Natural killer cell (primary cell): Measurements from ENCODE around the gene WNT1. TPM values are rescaled to one million over a fixed set of nuclear protein-coding genes. Genes with fewer than 3 reads are reported as not detected.

Experiments used
- ATAC-seq, 3 donors: fragments of 150-1000 bp in 2 of 3; fragments of 200-7000 bp in 1 of 3; cut with Tn5 transposase; 1 replicate in 1 of 3; 2 replicates in 2 of 3; pipeline ENCODE4 v1.10.0; 2021; ENCODE audit warnings: mild to moderate bottlenecking in 2 of 3, moderate library complexity in 2 of 3
- DNase-seq, 2 donors: peaks; one replicate each; pipeline versions ENCODE4 v3.0.0 to v3.0.0-alpha.2; 2013 to 2021; ENCODE audit warnings: mixed read lengths in 1 of 2
- H3K27ac ChIP-seq: one replicate; pipeline ENCODE4 v1.5.1; 2013; ENCODE audit warnings: mild to moderate bottlenecking, low read length
- H3K27me3 ChIP-seq: one replicate; pipeline ENCODE4 v1.6.1; 2013; ENCODE audit warnings: low read length; ENCODE audit not compliant: control insufficient read depth, insufficient read depth
- H3K36me3 ChIP-seq: one replicate; pipeline ENCODE4 v1.6.1; 2013; ENCODE audit warnings: low read length; ENCODE audit not compliant: control insufficient read depth, insufficient read depth
- H3K4me1 ChIP-seq: one replicate; pipeline ENCODE4 v1.6.1; 2013; ENCODE audit warnings: low read length; ENCODE audit not compliant: control insufficient read depth, insufficient read depth
- H3K4me3 ChIP-seq: one replicate; pipeline ENCODE4 v1.5.1; 2013; ENCODE audit warnings: low read length
- H3K9me3 ChIP-seq: one replicate; pipeline ENCODE4 v1.6.1; 2013; ENCODE audit warnings: low read length; ENCODE audit not compliant: control insufficient read depth, insufficient read depth
- H3K27ac Mint-ChIP-seq, 2 donors: one replicate each; pipeline ENCODE4 v1.8.0; 2022; ENCODE audit warnings: mild to moderate bottlenecking in 2 of 2, mixed read lengths in 2 of 2, moderate library complexity in 1 of 2
- H3K27me3 Mint-ChIP-seq, 2 donors: one replicate each; pipeline ENCODE4 v1.8.0; 2022; ENCODE audit warnings: low read depth in 2 of 2, mixed read lengths in 2 of 2
- H3K36me3 Mint-ChIP-seq: one replicate; pipeline ENCODE4 v1.8.0; 2022; ENCODE audit warnings: mixed read lengths
- H3K4me1 Mint-ChIP-seq, 2 donors: one replicate each; pipeline ENCODE4 v1.8.0; 2022; ENCODE audit warnings: mixed read lengths in 2 of 2
- H3K4me3 Mint-ChIP-seq: one replicate; pipeline ENCODE4 v1.8.0; 2022; ENCODE audit warnings: mild to moderate bottlenecking, moderate library complexity, mixed read lengths
- H3K9me3 Mint-ChIP-seq, 2 donors: one replicate each; pipeline ENCODE4 v1.8.0; 2022; ENCODE audit warnings: mixed read lengths in 2 of 2
- WGBS: methylation state at CpG from one replicate; pipeline ENCODE4 v1.1.7; 2013; ENCODE audit warnings: missing lambda C conversion rate; ENCODE audit not compliant: insufficient coverage; 5-methylcytosine and 5-hydroxymethylcytosine counted together
- intact Hi-C: fragments of 100-400 bp; cut with micrococcal nuclease; formaldehyde crosslinking; loops from one replicate; pipeline ENCODE4 v1.14.2; 2022
- total RNA-seq, 4 donors: library from RNA; stranded (reverse); fragments of 120-200 nt in 1 of 4; gene quantifications; one replicate each; pipeline versions ENCODE4 v1.2.3 to v1.2.4, GENCODE V29; 2013 to 2022
- TF ChIP-seq, protein P1 (sequence below): fragments of 200-600 bp; IDR thresholded peaks from one replicate; pipeline ENCODE4 v1.8.0; 2022; ENCODE audit warnings: antibody characterized with exemption

The WNT1 gene
- total RNA-seq, 3 donors from 2014 or later (not counting 1 experiment from before 2014, with no cell fraction given), result 1.1 to 2.0 (median 1.7) TPM

GRCh38 chr12:49023812-49024211 is 45.7 kb downstream of the WNT1 start:
- Mint-ChIP-seq H3K27ac (peak overlapping the region; percentile 79 to 98), H3K4me3 (no peak overlapping the region), H3K9me3 (no peaks in the 10 kb centered on the region), H3K36me3 (no peaks in the 10 kb centered on the region), H3K4me1 (peaks cover 0 to 12% of the 10 kb centered on the region in 2 donors), H3K27me3 (no peaks in the 10 kb centered on the region)
- H3K4me1 ChIP-seq, result peaks cover 11% of the 10 kb centered on the region
- intact Hi-C loops, result no loop called here
- no peak for ATAC-seq
- peaks cover 66% of the 10 kb centered on the region for H3K36me3 ChIP-seq
- no peaks in the 10 kb centered on the region for H3K9me3 ChIP-seq
- TF ChIP-seq, protein P1, sequence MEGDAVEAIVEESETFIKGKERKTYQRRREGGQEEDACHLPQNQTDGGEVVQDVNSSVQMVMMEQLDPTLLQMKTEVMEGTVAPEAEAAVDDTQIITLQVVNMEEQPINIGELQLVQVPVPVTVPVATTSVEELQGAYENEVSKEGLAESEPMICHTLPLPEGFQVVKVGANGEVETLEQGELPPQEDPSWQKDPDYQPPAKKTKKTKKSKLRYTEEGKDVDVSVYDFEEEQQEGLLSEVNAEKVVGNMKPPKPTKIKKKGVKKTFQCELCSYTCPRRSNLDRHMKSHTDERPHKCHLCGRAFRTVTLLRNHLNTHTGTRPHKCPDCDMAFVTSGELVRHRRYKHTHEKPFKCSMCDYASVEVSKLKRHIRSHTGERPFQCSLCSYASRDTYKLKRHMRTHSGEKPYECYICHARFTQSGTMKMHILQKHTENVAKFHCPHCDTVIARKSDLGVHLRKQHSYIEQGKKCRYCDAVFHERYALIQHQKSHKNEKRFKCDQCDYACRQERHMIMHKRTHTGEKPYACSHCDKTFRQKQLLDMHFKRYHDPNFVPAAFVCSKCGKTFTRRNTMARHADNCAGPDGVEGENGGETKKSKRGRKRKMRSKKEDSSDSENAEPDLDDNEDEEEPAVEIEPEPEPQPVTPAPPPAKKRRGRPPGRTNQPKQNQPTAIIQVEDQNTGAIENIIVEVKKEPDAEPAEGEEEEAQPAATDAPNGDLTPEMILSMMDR, result no peak
- WGBS, result 100% methylated on average over 1 of the region's 2 CpGs
- H3K27ac ChIP-seq, result no peak overlapping the region
- H3K4me3 ChIP-seq, result no peak overlapping the region
- DNase-seq, result no peak
- H3K27me3 ChIP-seq, result no peaks in the 10 kb centered on the region

DNA sequence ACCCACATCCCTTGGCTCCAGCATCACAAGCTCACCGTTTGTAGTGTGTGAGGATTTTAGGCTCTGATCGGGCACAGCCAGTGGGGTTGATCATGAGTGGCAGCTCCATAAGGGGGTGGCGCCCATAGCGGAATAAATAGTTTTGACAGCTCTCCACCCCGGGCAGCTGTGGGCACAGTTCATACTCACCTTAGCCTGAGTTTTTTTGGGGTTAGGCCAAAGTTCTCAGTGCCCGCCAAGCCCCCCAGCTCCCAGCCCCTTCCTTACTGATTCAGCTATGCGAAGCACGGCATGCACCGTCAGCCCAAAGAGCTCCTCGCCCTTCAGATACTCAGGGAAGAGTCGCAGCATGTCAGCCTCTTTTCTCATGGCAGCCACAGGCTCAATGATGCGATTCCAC is 46.4 kb downstream of the WNT1 start:
- H3K4me1 Mint-ChIP-seq, result peaks cover 0 to 5% of the 10 kb centered on the region in 2 donors
- TF ChIP-seq, protein P1, result no peak

GRCh38 chr12:49025463-49025862 is 47.3 kb downstream of the WNT1 start:
- Mint-ChIP-seq H3K27ac (no peak overlapping the region), H3K4me1 (no peaks in the 10 kb centered on the region), H3K27me3 (no peaks in the 10 kb centered on the region), H3K36me3 (no peaks in the 10 kb centered on the region), H3K4me3 (no peak overlapping the region), H3K9me3 (no peaks in the 10 kb centered on the region)
- no peaks in the 10 kb centered on the region for H3K27me3 ChIP-seq
- intact Hi-C loops, result no loop called here
- H3K4me3 ChIP-seq, result no peak overlapping the region
- H3K4me1 ChIP-seq, result no peaks in the 10 kb centered on the region
- 97% methylated on average over 3 of the region's 4 CpGs for WGBS
- DNase-seq, result no peak
- TF ChIP-seq, protein P1, result no peak
- H3K36me3 ChIP-seq, result peaks cover 73% of the 10 kb centered on the region
- no peak for ATAC-seq
- H3K27ac ChIP-seq, result no peak overlapping the region
- no peaks in the 10 kb centered on the region for H3K9me3 ChIP-seq

More for the DNA sequence above, 46.4 kb downstream of the WNT1 start:
- Mint-ChIP-seq H3K27ac (peak overlapping the region; percentile 49 to 79), H3K36me3 (no peaks in the 10 kb centered on the region), H3K9me3 (no peaks in the 10 kb centered on the region), H3K27me3 (no peaks in the 10 kb centered on the region), H3K4me3 (no peak overlapping the region)
- intact Hi-C loops, result no loop called here
- Histone ChIP-seq H3K4me3 (no peak overlapping the region), H3K4me1 (peaks cover 4% of the 10 kb centered on the region), H3K27ac (no peak overlapping the region), H3K36me3 (peaks cover 70% of the 10 kb centered on the region), H3K27me3 (no peaks in the 10 kb centered on the region), H3K9me3 (no peaks in the 10 kb centered on the region)
- 98% methylated on average over 11 of the region's 12 CpGs for WGBS
- ATAC-seq, result no peak
- no peak for DNase-seq

DNA sequence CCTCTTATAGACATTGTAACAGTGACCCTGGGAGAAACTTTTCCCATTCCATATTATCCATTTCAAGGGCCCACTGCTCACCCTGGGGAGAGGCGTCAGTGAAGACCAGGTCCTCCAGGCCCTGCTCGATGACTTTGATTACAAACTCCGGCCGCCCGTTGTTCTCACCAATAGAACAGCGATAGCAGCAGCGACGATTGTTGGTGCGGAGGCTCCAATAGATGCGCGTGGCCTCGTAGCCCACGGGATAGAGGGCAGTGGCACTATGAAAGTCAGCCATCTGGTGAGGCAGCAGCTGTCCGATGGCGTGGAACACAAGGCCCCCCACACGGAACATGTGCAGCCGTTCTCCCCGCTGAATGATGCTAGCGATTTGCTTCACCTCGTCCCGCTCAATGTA is 48.0 kb downstream of the WNT1 start:
- peaks cover 73% of the 10 kb centered on the region for H3K36me3 ChIP-seq
- H3K27ac ChIP-seq, result no peak overlapping the region
- no peaks in the 10 kb centered on the region for H3K9me3 ChIP-seq
- no peaks in the 10 kb centered on the region for H3K4me1 Mint-ChIP-seq
- no peak for DNase-seq
- H3K27me3 Mint-ChIP-seq, result no peaks in the 10 kb centered on the region
- WGBS, result 98% methylated on average over 21 of the region's 21 CpGs
- no peak for ATAC-seq
- H3K4me3 ChIP-seq, result no peak overlapping the region
- H3K27ac Mint-ChIP-seq, result no peak overlapping the region
- H3K27me3 ChIP-seq, result no peaks in the 10 kb centered on the region
- no peaks in the 10 kb centered on the region for H3K4me1 ChIP-seq
- TF ChIP-seq, protein P1, result no peak
- no peaks in the 10 kb centered on the region for H3K36me3 Mint-ChIP-seq
- intact Hi-C loops, result no loop called here
- no peak overlapping the region for H3K4me3 Mint-ChIP-seq
- no peaks in the 10 kb centered on the region for H3K9me3 Mint-ChIP-seq
